ENCODE measurements around the gene INTS11. TPM values are rescaled to one million over a fixed set of nuclear protein-coding genes. Genes with fewer than 3 reads are reported as not detected.

The INTS11 gene
- polyA plus RNA-seq, 2 of the 4 experiments (the other 2 are of a cell fraction), result 41.9 to 62.9 TPM

- peak; percentile 41 for TF ChIP-seq REST (IDR thresholded peaks at IDR 0.05)
Observed at GRCh38 chr1:1307923-1308755, 16.3 kb downstream of the INTS11 start, which contains the start of the genes ACAP3 and PUSL1 (continued).

DNA sequence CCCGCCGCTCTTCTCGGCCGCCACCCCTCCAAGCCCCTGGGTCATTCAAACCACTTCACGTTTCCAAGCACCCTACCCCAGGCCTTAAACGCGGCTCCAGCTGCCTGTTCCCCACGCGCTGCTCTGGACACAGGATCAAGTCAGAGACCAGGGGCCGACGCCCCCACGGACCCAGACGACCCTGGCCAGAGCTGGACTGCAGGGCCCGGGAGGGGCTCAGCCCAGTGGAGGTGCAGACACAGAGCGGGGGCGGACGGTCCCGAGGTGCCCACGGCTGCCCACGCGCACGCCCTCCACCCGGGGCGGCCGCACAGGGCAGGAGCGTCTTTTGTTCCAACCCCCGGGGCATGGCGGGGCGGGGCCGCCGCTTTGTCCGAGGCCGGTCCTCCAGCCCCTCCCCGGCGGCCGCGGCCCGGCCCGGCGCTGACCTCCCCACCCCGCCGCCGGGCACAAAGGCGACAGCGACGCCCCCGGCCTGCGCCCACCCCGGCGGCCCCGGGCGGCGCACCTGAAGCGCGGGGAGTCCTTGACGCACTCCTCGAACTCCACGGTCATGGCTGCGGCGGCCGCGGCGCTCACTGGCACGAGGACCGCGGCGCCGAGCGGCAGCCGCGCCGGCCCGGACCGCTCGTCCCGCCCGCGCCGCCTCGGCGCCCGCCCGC is 17.1 kb downstream of the INTS11 start:
- no CpG with 5 or more reads among the region's 83 CpGs for WGBS (ENCODE audit: missing lambda C conversion rate)
- no peak for ATAC-seq
- POLR2A ChIA-PET, result no interaction called here
- Histone ChIP-seq H3K4me3 (peak overlapping the region; percentile 91), H3K4me1 (peaks cover 41% of the 10 kb centered on the region), H3K4me2 (peak overlapping the region; percentile 91), H3K27ac (peak overlapping the region; percentile 78 to 96), H3K9me3 (no peaks in the 10 kb centered on the region)
- DNase-seq (ENCODE audit: low read depth in 1 of 2, low spot score in 1 of 2), result no peak
- TF ChIP-seq, protein P1, sequence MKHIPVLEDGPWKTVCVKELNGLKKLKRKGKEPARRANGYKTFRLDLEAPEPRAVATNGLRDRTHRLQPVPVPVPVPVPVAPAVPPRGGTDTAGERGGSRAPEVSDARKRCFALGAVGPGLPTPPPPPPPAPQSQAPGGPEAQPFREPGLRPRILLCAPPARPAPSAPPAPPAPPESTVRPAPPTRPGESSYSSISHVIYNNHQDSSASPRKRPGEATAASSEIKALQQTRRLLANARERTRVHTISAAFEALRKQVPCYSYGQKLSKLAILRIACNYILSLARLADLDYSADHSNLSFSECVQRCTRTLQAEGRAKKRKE (CRISPR knock-in tag; IDR thresholded peaks at IDR 0.05; ENCODE audit: low read depth), result no peak
- TF ChIP-seq ESRRA (IDR thresholded peaks at IDR 0.05; ENCODE audit: borderline replicate concordance, low read length) (no peak), POLR2A (IDR thresholded peaks at IDR 0.05; ENCODE audit: low read length) (peak; percentile 16; the same call in 1 of the 2 replicates)
- FAIRE-seq, result no peak
- CTCF ChIA-PET, result interaction anchor here (1.1 kb wide), 1 partner anchor 39 kb away, joined by 3 read pairs; no protein-coding TSS in a partner anchor

DNA sequence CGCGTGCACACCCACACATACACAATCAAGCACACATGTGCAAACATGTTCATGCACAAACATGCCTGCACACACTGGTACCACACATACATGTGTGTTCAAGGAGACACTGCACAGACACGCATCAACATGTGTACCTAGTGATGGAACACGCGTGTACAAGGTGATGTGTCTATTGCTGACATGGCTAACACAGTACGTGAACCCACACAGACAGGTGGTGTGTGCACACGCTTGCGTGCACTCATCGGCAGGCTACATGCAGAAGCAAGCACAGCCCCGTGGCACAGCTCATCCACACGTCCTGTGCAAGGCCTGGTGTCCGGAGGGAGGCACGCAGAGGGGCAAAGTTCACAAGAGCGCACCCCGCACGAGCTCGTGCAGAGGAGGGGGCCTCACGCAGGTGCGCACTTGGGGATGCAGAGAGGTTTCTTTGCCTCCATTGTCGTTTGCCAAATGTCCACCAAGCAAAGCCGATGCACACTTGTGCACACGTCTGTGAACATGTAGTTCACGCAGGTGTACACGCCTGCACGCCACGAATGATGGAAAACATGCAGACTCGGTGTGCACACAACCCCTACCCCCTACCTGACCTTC is 17.7 kb downstream of the INTS11 start:
- FAIRE-seq (no peak), ATAC-seq (no peak), DNase-seq (ENCODE audit: low read depth in 1 of 2, low spot score in 1 of 2) (no peak)
- Histone ChIP-seq H3K4me2 (peak overlapping the region; percentile 91), H3K4me1 (peaks cover 41% of the 10 kb centered on the region), H3K4me3 (peak overlapping the region; percentile 91), H3K9me3 (no peaks in the 10 kb centered on the region), H3K27ac (peak overlapping the region; percentile 78 to 96; a peak in 5 of 6 replicates)
- POLR2A ChIA-PET, result no interaction called here
- CTCF ChIA-PET, result interaction anchor here (1.1 kb wide), 1 partner anchor 39 kb away, joined by 3 read pairs; no protein-coding TSS in a partner anchor
- 72% methylated on average over 14 of the region's 27 CpGs for WGBS (ENCODE audit: missing lambda C conversion rate)
- no peak for TF ChIP-seq SMC3 (IDR thresholded peaks at IDR 0.05)
- no peak for TF ChIP-seq ZC3H11A (IDR thresholded peaks at IDR 0.05)
- TF ChIP-seq RNF2 (IDR thresholded peaks at IDR 0.05; ENCODE audit: borderline replicate concordance, low read depth), result no peak
- TF ChIP-seq RAD21 (conservative IDR thresholded peaks at IDR 0.05 in 1 of 2, IDR thresholded peaks at IDR 0.05 in 1 of 2), result no peak
- no peak for TF ChIP-seq ESRRA (IDR thresholded peaks at IDR 0.05; ENCODE audit: borderline replicate concordance, low read length)
- TF ChIP-seq FOSL2 (IDR thresholded peaks at IDR 0.05), result no peak
- TF ChIP-seq FOSL2 (CRISPR knock-in tag; IDR thresholded peaks at IDR 0.05), result no peak
- no peak for TF ChIP-seq HEYL (CRISPR knock-in tag; IDR thresholded peaks at IDR 0.05)
- no peak for TF ChIP-seq MAZ (IDR thresholded peaks at IDR 0.05; ENCODE audit: borderline replicate concordance, low read depth, low read length)
- TF ChIP-seq ELK1 (IDR thresholded peaks at IDR 0.05; ENCODE audit: low read depth, low read length), result no peak
- TF ChIP-seq ZSCAN20 (CRISPR knock-in tag; IDR thresholded peaks at IDR 0.05), result no peak
- TF ChIP-seq, protein P1 (CRISPR knock-in tag; IDR thresholded peaks at IDR 0.05; ENCODE audit: low read depth), result no peak
- TF ChIP-seq, protein P2, sequence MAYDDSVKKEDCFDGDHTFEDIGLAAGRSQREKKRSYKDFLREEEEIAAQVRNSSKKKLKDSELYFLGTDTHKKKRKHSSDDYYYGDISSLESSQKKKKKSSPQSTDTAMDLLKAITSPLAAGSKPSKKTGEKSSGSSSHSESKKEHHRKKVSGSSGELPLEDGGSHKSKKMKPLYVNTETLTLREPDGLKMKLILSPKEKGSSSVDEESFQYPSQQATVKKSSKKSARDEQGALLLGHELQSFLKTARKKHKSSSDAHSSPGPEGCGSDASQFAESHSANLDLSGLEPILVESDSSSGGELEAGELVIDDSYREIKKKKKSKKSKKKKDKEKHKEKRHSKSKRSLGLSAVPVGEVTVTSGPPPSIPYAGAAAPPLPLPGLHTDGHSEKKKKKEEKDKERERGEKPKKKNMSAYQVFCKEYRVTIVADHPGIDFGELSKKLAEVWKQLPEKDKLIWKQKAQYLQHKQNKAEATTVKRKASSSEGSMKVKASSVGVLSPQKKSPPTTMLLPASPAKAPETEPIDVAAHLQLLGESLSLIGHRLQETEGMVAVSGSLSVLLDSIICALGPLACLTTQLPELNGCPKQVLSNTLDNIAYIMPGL (CRISPR knock-in tag; IDR thresholded peaks at IDR 0.05; ENCODE audit: borderline replicate concordance), result no peak
- TF ChIP-seq FOSB (CRISPR knock-in tag; IDR thresholded peaks at IDR 0.05), result no peak

Data from A549 (cell line).